Mucosa of descending colon (tissue), 3 donors: ENCODE measurements around the gene ESYT2. TPM values are rescaled to one million over a fixed set of nuclear protein-coding genes. Genes with fewer than 3 reads are reported as not detected.

Experiments
- ATAC-seq: fragments of 200-7000 bp; cut with Tn5 transposase; one replicate; pipeline ENCODE4 v1.9.1; 2020; ENCODE audit warnings: mild to moderate bottlenecking, moderate library complexity
- DNase-seq, 3 donors: peaks; one replicate each; pipeline ENCODE4 v3.0.0-alpha.2; 2020
- H3K36me3 ChIP-seq: fragments of 200-600 bp; one replicate; pipeline ENCODE4 v1.8.0; 2021; ENCODE audit warnings: low read depth, mild to moderate bottlenecking
- H3K4me1 ChIP-seq: fragments of 200-600 bp; one replicate; pipeline ENCODE4 v1.8.0; 2021; ENCODE audit warnings: low read depth, mild to moderate bottlenecking
- H3K4me3 ChIP-seq: fragments of 200-600 bp; one replicate; pipeline ENCODE4 v1.8.0; 2021; ENCODE audit warnings: mild to moderate bottlenecking
- H3K9me3 ChIP-seq: fragments of 200-600 bp; one replicate; pipeline ENCODE4 v1.8.0; 2021; ENCODE audit warnings: mild to moderate bottlenecking
- intact Hi-C, 2 donors: fragments of 100-400 bp; cut with DNase I in 1 of 2; cut with micrococcal nuclease in 1 of 2; formaldehyde crosslinking; loops; one replicate each; pipeline versions ENCODE4 v1.11.0 to v1.11.1; 2022; cut with DNase I, micrococcal nuclease
- total RNA-seq, 3 donors: library from RNA; stranded (reverse); fragmentation: NEBNext Ultra II Directional in 2 of 3; extraction: Animal tissue kit (Norgen Biotek cat#: 25700) in 2 of 3; gene quantifications; one replicate each; pipeline versions ENCODE4 v1.2.1 to v1.2.4, GENCODE V29; 2021 to 2023
- TF ChIP-seq, protein P1 (sequence below): fragments of 200-600 bp; IDR thresholded peaks from one replicate; pipeline ENCODE4 v1.8.0; 2022; ENCODE audit warnings: antibody characterized with exemption, mild to moderate bottlenecking
- donor health status: DM: no; HTN: no; CAD: no; lungs with moderate emphysema.
- donor health status: DM: no; HTN: no; CAD: no.
- donor health status: DM: no; HTN: yes; CAD: no.

ESYT2 gene
- total RNA-seq, 3 donors from 2014 or later, result 66.8 to 89.3 (median 69.0) TPM

DNA sequence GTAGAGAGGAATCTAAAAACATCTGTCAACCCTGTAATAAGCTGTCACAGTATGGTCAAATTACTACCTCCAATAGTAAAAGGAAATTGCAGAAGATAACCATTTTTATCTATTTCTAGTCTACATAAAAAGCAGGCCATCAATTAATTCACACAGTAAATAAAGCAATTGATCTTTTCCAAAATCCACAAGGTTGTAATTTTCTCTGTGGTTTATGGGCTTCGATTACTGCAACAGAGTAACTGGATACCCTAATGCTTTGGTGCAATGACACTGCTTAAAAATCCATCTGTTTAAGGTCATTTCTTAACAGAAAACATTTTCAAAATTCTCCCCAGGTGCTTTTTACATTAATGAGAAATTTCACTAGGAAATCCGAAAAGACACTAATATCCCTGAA, 23.9 kb downstream of the ESYT2 start:
- no peak for DNase-seq
- Histone ChIP-seq H3K4me3 (no peak overlapping the region), H3K9me3 (no peaks in the 10 kb centered on the region), H3K36me3 (no peaks in the 10 kb centered on the region), H3K4me1 (peaks cover 11% of the 10 kb centered on the region)
- TF ChIP-seq, protein P1, sequence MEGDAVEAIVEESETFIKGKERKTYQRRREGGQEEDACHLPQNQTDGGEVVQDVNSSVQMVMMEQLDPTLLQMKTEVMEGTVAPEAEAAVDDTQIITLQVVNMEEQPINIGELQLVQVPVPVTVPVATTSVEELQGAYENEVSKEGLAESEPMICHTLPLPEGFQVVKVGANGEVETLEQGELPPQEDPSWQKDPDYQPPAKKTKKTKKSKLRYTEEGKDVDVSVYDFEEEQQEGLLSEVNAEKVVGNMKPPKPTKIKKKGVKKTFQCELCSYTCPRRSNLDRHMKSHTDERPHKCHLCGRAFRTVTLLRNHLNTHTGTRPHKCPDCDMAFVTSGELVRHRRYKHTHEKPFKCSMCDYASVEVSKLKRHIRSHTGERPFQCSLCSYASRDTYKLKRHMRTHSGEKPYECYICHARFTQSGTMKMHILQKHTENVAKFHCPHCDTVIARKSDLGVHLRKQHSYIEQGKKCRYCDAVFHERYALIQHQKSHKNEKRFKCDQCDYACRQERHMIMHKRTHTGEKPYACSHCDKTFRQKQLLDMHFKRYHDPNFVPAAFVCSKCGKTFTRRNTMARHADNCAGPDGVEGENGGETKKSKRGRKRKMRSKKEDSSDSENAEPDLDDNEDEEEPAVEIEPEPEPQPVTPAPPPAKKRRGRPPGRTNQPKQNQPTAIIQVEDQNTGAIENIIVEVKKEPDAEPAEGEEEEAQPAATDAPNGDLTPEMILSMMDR, result no peak
- intact Hi-C loops, result no loop called here
- no peak for ATAC-seq

DNA sequence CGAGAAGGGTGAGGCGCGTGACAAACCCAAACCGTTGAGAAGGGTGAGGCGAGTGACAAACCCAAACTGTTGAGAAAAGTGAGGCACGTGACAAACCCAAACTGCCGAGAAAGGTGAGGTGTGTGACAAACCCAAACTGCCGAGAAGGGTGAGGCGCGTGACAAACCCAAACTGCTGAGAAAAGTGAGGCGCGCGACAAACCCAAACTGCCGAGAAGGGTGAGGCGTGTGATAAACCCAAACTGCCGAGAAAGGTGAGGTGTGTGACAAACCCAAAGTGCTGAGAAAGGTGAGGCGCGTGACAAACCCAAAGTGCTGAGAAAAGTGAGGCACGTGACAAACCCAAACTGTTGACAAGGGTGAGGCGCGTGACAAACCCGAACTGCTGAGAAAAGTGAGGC, 25.0 kb downstream of the ESYT2 start:
- intact Hi-C loops, result no loop called here
- TF ChIP-seq, protein P1, result no peak
- Histone ChIP-seq H3K9me3 (no peaks in the 10 kb centered on the region), H3K4me1 (peaks cover 9% of the 10 kb centered on the region), H3K4me3 (no peak overlapping the region), H3K36me3 (no peaks in the 10 kb centered on the region)
- ATAC-seq (no peak), DNase-seq (no peak)

DNA sequence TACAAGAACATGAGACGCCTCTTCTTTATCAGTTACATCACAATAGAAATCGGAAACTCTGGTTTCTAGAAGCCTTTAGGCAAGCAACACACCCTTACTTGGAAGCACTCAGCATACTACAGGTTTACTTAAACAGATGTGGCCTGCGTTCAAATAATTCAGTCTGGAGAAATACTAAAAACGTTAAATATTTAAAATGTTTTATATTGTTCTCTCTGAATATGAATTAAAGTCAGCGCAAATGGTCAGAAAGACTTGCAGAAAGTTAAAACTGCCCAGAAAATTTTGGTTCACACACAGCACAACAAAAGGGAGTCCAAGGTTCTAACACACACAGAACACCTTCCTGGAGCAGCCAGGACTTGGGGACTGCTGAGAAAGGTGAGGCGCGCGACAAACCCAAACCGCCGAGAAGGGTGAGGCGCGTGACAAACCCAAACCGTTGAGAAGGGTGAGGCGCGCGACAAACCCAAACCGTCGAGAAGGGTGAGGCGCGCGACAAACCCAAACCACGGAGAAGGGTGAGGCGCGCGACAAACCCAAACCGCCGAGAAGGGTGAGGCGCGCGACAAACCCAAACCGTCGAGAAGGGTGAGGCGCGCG, 25.8 kb downstream of the ESYT2 start:
- H3K4me3 ChIP-seq, result no peak overlapping the region
- H3K4me1 ChIP-seq, result peaks cover 9% of the 10 kb centered on the region
- TF ChIP-seq, protein P1, result no peak
- H3K9me3 ChIP-seq, result no peaks in the 10 kb centered on the region
- DNase-seq (no peak), ATAC-seq (no peak)
- intact Hi-C loops, result no loop called here
- H3K36me3 ChIP-seq, result no peaks in the 10 kb centered on the region

DNA sequence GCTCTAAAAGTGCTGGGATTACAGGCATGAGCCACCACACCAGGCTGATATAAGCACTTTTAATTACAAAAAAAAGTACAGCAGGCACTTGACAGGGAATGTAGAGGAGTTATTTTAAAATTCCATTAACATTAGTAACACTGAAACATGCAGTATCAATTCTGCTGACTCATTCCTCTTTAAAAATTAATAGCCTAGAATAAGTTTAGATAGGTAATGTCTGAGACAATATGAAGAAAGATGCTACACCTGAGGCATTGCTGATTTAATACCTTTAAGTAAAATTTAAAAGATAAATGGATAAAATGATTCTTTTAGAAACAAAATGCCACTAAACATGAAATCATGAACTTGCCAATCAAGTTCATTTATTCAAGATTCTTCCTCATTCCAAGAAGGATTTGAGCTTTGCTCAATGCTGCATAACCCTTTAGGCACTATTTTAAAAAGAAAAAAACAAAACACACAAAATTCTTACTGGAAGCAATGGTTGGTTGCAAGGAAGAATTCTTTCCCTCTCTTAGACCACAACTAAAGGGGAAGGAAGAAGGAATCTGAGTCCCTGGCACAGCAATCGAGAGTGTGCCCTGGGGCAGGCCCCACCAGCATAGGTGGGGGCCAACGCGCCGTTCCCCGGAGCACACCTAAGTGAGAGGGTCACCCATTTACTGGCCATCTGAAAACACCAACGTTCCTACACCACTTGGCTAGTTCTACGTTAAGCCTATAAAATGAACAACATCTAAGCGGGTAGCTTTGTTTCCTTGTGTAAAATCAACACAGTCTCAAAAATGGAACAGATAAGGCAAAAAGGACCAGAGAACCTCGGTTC, 26.6 kb downstream of the ESYT2 start:
- DNase-seq (no peak), ATAC-seq (no peak)
- intact Hi-C loops, result no loop called here
- H3K9me3 ChIP-seq, result no peaks in the 10 kb centered on the region
- H3K4me3 ChIP-seq, result no peak overlapping the region
- H3K4me1 ChIP-seq, result peaks cover 9% of the 10 kb centered on the region
- TF ChIP-seq, protein P1, result no peak
- H3K36me3 ChIP-seq, result no peaks in the 10 kb centered on the region

DNA sequence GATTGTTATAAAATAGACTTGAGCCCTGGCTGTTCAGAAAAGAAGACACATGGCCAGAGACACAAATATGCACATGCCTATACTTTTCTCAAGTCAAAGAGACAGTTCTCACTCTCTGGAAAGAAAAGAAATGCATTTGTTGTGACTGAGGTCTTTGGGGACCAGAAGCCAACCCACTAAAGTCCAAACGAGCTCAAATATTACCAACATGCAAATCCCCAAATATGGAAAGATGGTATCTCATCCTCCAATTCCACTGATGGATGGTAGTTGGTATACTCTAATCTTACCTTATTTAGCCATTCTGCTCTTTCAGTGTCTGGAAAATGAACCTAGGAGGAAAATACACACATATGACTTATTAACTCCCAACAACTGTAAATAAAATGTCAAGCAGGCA, 30.6 kb downstream of the ESYT2 start:
- DNase-seq (no peak), ATAC-seq (no peak)
- TF ChIP-seq, protein P1, result no peak
- intact Hi-C loops, result no loop called here
- Histone ChIP-seq H3K36me3 (peaks cover 4% of the 10 kb centered on the region), H3K9me3 (no peaks in the 10 kb centered on the region), H3K4me1 (peaks cover 9% of the 10 kb centered on the region), H3K4me3 (no peak overlapping the region)
